Lower leg skin (tissue), 3 donors: ENCODE measurements around the gene EXOC5.

Experiments used
- POLR2A ChIP-seq, 2 donors: fragments of 450-650 bp; IDR thresholded peaks; one replicate each; pipeline ENCODE4 v1.6.1; 2016 to 2017; ENCODE audit warnings: antibody characterized with exemption in 2 of 2, mild to moderate bottlenecking in 1 of 2, moderate library complexity in 1 of 2
- TF ChIP-seq, protein P1 (sequence below), 3 donors: fragments of 450-650 bp; IDR thresholded peaks; one replicate each; pipeline ENCODE4 v1.5.1; 2016; ENCODE audit warnings: antibody characterized with exemption in 3 of 3, mild to moderate bottlenecking in 3 of 3, moderate library complexity in 2 of 3

DNA sequence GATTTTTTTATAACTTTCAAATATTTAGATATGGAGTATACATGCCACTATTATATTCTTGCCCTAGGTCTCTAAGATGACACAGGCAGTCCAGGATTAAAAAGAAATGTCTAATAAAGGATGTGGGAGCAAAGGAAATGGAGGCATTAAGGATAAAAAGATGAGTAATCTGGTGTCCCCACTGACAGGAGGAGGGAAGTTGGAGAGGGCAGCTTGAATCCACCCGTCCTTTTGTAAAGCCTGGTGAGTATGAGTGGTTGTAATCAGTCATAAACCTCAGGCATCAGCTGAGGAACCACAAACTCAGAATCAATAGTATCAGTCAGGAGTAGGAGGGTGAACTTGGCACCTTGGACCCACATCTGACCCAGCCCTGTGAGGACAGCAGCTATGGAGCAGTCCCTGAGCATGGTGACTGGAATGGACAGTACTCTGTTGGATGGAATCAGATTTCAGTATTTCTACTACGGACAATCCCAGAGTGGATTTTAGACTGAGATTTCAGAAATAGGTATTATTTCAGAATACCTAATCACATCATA is 100.5 kb downstream of the EXOC5 start:
- no peak for TF ChIP-seq POLR2A (IDR thresholded peaks at IDR 0.05)
- TF ChIP-seq, protein P1, sequence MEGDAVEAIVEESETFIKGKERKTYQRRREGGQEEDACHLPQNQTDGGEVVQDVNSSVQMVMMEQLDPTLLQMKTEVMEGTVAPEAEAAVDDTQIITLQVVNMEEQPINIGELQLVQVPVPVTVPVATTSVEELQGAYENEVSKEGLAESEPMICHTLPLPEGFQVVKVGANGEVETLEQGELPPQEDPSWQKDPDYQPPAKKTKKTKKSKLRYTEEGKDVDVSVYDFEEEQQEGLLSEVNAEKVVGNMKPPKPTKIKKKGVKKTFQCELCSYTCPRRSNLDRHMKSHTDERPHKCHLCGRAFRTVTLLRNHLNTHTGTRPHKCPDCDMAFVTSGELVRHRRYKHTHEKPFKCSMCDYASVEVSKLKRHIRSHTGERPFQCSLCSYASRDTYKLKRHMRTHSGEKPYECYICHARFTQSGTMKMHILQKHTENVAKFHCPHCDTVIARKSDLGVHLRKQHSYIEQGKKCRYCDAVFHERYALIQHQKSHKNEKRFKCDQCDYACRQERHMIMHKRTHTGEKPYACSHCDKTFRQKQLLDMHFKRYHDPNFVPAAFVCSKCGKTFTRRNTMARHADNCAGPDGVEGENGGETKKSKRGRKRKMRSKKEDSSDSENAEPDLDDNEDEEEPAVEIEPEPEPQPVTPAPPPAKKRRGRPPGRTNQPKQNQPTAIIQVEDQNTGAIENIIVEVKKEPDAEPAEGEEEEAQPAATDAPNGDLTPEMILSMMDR (IDR thresholded peaks at IDR 0.05), result no peak
